Activated CD8-positive, alpha-beta memory T cell treated with anti-CD3 and anti-CD28 coated beads, Interleukin-2, amount 10 ng/mL, durations not matched to agents 7 days and 5 days (primary cell): ENCODE data around the gene ANLN. TPM values are rescaled to one million over a fixed set of nuclear protein-coding genes. Genes with fewer than 3 reads are reported as not detected.
"Not testable (repeated sequence)": the region's sequence is repeated elsewhere in the genome, so short reads cannot be mapped to it uniquely, and the experiment has no call there.

Experiments used
- ATAC-seq: fragments of 150-1000 bp; cut with Tn5 transposase; one replicate; pipeline ENCODE4 v1.10.0; 2021; ENCODE audit warnings: moderate library complexity
- CTCF ChIA-PET: fragments of 350-600 bp; sonication (Branson Sonifier 250); formaldehyde crosslinking; loops from one replicate; lab custom pipeline; 2021; ENCODE audit warnings: antibody characterized with exemption; lab: Charles Lee
- DNase-seq: peaks from one replicate; pipeline ENCODE4 v3.0.0-alpha.2; 2020
- H3K27ac Mint-ChIP-seq: one replicate; pipeline ENCODE4 v1.8.0; 2021; ENCODE audit warnings: mild to moderate bottlenecking, mixed read lengths
- H3K27me3 Mint-ChIP-seq: one replicate; pipeline ENCODE4 v1.8.0; 2021; ENCODE audit warnings: mixed read lengths
- H3K36me3 Mint-ChIP-seq: one replicate; pipeline ENCODE4 v1.8.0; 2021; ENCODE audit warnings: mild to moderate bottlenecking, mixed read lengths
- H3K4me1 Mint-ChIP-seq: one replicate; pipeline ENCODE4 v1.8.0; 2021; ENCODE audit warnings: mixed read lengths
- H3K4me3 Mint-ChIP-seq: one replicate; pipeline ENCODE4 v1.8.0; 2021; ENCODE audit warnings: mild to moderate bottlenecking, moderate library complexity, mixed read lengths
- H3K9me3 Mint-ChIP-seq: one replicate; pipeline ENCODE4 v1.8.0; 2022; ENCODE audit warnings: low read depth, mixed read lengths
- total RNA-seq, 2 experiments: library from RNA; stranded (reverse); gene quantifications; one replicate each; pipeline ENCODE4 v1.2.3, GENCODE V29; 2021

Gene ANLN
- total RNA-seq, 2 experiments from 2014 or later, result 75.2 to 98.8 TPM

DNA sequence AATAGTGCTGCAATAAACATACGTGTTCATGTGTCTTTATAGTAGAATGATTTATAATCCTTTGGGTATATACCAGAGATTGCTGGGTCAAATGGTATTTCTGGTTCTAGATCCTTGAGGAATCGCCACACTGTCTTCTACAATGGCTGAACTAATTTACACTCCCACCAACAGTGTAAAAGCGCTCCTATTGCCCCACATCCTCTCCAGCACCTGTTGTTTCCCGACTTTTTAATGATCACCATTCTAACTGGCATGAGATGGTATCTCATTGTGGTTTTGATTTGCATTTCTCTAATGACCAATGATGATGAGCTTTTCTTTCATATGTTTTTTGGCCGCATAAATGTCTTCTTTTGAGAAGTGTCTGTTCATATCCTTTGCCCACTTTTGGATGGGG, 99.0 kb downstream of the ANLN start:
- H3K27ac Mint-ChIP-seq, ATAC-seq, H3K4me1 Mint-ChIP-seq, H3K36me3 Mint-ChIP-seq, H3K9me3 Mint-ChIP-seq, DNase-seq, H3K4me3 Mint-ChIP-seq, H3K27me3 Mint-ChIP-seq: not testable (repeated sequence)
- CTCF ChIA-PET, result interaction anchor here (1.0 to 6.5 kb wide), 8 partner anchors 11 to 865 kb away, joined by 3 to 87 read pairs (median 11); no protein-coding TSS in a partner anchor

GRCh38 chr7:36490419-36490830, 100.8 kb downstream of the ANLN start:
- H3K36me3 Mint-ChIP-seq, result no peaks in the 10 kb centered on the region
- H3K27me3 Mint-ChIP-seq, result no peaks in the 10 kb centered on the region

DNA sequence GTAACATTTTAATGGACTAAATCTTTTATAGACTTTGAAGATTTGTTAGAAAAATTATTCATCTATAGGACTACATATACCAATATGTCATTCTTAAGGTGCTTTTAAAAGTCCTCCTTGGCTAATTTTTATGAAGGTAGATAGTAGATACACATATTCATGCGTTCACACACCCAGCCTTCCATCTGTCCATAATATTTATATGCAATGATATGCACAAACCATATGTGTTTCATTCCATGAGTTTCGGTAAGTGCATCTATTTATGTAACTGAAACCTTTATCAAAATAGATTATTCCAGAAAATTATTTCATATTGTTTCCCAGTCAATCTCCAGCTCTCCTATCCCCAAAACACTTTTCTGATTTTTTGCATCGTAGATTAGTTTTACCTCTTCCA, 101.7 kb downstream of the ANLN start:
- Mint-ChIP-seq H3K27ac (no peak overlapping the region), H3K9me3 (no peaks in the 10 kb centered on the region), H3K27me3 (no peaks in the 10 kb centered on the region), H3K36me3 (no peaks in the 10 kb centered on the region), H3K4me3 (no peak overlapping the region), H3K4me1 (peaks cover 2% of the 10 kb centered on the region)
- CTCF ChIA-PET, result interaction anchor here (1.6 to 4.3 kb wide), 3 partner anchors 179 to 708 kb away, joined by 10 to 32 read pairs (median 16); no protein-coding TSS in a partner anchor
- DNase-seq (no peak), ATAC-seq (no peak)

More at GRCh38 chr7:36490419-36490830, 100.8 kb downstream of the ANLN start:
- ATAC-seq (no peak), DNase-seq (no peak)
- no peak overlapping the region for H3K4me3 Mint-ChIP-seq
- H3K27ac Mint-ChIP-seq, result no peak overlapping the region
- no peaks in the 10 kb centered on the region for H3K9me3 Mint-ChIP-seq
- peaks cover 2% of the 10 kb centered on the region for H3K4me1 Mint-ChIP-seq
- CTCF ChIA-PET, result interaction anchor here (1.2 to 6.5 kb wide), 4 partner anchors 11 to 709 kb away, joined by 3 to 87 read pairs (median 46); no protein-coding TSS in a partner anchor

GRCh38 chr7:36496576-36496975, 106.9 kb downstream of the ANLN start:
- H3K27me3 Mint-ChIP-seq, result peaks cover 3% of the 10 kb centered on the region
- H3K27ac Mint-ChIP-seq, result no peak overlapping the region
- H3K4me1 Mint-ChIP-seq, result peaks cover 3% of the 10 kb centered on the region
- no peak for DNase-seq
- no peaks in the 10 kb centered on the region for H3K36me3 Mint-ChIP-seq
- H3K4me3 Mint-ChIP-seq, result no peak overlapping the region
- H3K9me3 Mint-ChIP-seq, result no peaks in the 10 kb centered on the region
- CTCF ChIA-PET, result interaction anchor here (1.4 kb wide), 1 partner anchor 685 kb away, joined by 3 read pairs; no protein-coding TSS in a partner anchor
- ATAC-seq, result no peak

DNA sequence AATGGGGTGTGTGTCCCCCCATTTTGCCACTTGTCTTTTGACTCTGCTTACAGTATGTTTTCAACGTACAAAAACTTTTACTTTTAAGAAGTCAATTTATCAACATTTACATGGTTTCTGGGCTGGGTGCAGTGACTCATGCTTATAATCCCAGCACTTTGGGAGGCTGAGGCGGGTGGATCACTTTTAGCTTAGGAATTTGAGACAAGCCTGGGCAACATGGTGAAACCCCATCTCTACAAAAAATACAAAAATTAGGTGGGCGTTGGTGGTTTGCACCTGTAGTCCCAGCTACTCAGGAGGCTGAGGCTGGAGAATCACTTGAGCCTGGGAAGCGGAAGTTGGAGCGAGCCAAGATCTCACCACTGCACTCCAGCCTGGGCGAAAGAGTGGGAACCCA, 107.5 kb downstream of the ANLN start:
- not testable (repeated sequence) for DNase-seq, H3K36me3 Mint-ChIP-seq, ATAC-seq, H3K27ac Mint-ChIP-seq, H3K4me3 Mint-ChIP-seq, H3K27me3 Mint-ChIP-seq, H3K9me3 Mint-ChIP-seq, H3K4me1 Mint-ChIP-seq
- CTCF ChIA-PET, result interaction anchor here (1.4 kb wide), 1 partner anchor 684 kb away, joined by 3 read pairs; no protein-coding TSS in a partner anchor

DNA sequence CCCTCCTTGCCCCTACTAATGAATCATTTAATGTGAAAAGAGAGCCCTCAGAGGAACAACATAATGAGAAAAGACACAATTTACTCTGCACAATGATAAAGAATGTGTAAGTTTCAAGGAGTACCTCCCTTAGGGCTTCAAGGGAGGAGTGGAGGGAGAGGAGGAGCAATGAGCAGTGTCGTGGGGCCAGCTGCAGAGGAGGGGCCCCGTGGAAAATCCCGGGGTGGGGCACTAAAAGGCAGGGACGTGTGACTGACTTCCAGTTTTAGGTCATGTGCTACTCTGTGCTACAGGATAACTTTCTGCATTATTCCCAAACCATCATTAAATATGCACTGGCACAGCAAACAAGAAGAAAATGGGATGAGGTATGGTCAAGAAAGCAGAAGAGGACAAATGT, 108.1 kb downstream of the ANLN start:
- Mint-ChIP-seq H3K4me1 (peaks cover 3% of the 10 kb centered on the region), H3K27ac (no peak overlapping the region), H3K9me3 (no peaks in the 10 kb centered on the region), H3K36me3 (no peaks in the 10 kb centered on the region), H3K4me3 (no peak overlapping the region), H3K27me3 (peaks cover 3% of the 10 kb centered on the region)
- no peak for ATAC-seq
- CTCF ChIA-PET, result interaction anchor here (1.0 to 1.4 kb wide), 2 partner anchors 173 to 684 kb away, joined by 3 to 8 read pairs; no protein-coding TSS in a partner anchor
- DNase-seq, result no peak

Other genes with a start within 250 kb of the ANLN start
- 1 to 10 TPM; 1.4 to 3.3 TPM for gene EEPD1, start 236.6 kb upstream of the ANLN start, total RNA-seq